ENCODE measurements around the gene ENTPD7. TPM values are rescaled to one million over a fixed set of nuclear protein-coding genes. Genes with fewer than 3 reads are reported as not detected.
A peak's percentile ranks its signal among the peaks of the same experiment; 100 is the strongest.

The ENTPD7 gene
- total RNA-seq, 4 donors from 2014 or later = 9.0 to 31.7 (median 16.5) TPM

GRCh38 chr10:99648717-99649116, 10.6 kb upstream of the ENTPD7 start:
- 0 to 4% methylated on average over 1 of the region's 1 CpG for WGBS, 2 donors
- no peak for TF ChIP-seq CTCF (IDR thresholded peaks at IDR 0.05)
- no peak for TF ChIP-seq POLR2A (IDR thresholded peaks at IDR 0.05)
- H3K27ac ChIP-seq = no peak overlapping the region
- no peak for DNase-seq
- no peaks in the 10 kb centered on the region for H3K27me3 ChIP-seq
- intact Hi-C loops (cut with DNase I) = no loop called here
- H3K36me3 ChIP-seq = no peaks in the 10 kb centered on the region
- H3K4me1 ChIP-seq = peaks cover 0 to 18% (median 5%) of the 10 kb centered on the region in 3 donors
- no peak overlapping the region for H3K4me3 ChIP-seq
- no peaks in the 10 kb centered on the region for H3K9me3 ChIP-seq

DNA sequence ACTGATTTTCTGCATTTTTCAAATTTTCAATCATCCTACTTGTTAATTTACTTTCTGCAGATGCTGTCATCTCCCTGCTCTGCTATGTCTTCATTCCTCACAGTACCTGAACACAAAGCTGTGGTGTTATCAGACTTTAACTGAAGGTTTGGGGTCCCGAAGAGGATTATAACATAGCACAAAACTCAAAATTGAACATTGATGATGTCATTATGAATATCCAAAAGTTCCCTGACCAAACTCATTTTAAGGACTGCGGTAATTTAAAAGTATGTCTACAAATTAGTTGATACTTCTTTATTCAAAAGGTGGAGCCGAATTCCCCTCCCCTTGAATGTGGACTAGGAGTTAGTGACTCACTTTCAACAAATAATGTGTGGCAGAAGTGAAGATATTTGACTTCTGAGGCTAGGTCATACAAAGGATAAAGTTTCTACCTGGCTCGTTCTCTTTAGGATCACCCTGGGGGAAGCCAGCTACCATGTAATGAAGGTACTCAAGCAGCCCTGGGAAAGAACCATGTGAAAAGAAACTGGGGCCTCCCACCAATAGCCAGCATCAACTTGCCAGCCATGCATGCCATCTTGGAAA, 6.4 kb upstream of the ENTPD7 start:
- Histone ChIP-seq H3K4me3 (no peak overlapping the region), H3K27ac (peak overlapping the region in 3 of 4 donors; percentile 82 to 94 (median 86))
- no peak for DNase-seq

GRCh38 chr10:99654390-99655175, 4.7 kb upstream of the ENTPD7 start:
- TF ChIP-seq CTCF (IDR thresholded peaks at IDR 0.05) = no peak
- TF ChIP-seq POLR2A (IDR thresholded peaks at IDR 0.05) = no peak
- Histone ChIP-seq H3K36me3 (no peaks in the 10 kb centered on the region), H3K4me3 (no peak overlapping the region), H3K27me3 (no peaks in the 10 kb centered on the region), H3K9me3 (no peaks in the 10 kb centered on the region), H3K27ac (peak overlapping the region; percentile 54 to 94 (median 84)), H3K4me1 (peaks cover 12 to 70% (median 21%) of the 10 kb centered on the region in 3 donors)
- no peak for DNase-seq
- 31 to 37% methylated on average over 9 of the region's 9 CpGs for WGBS, 2 donors
- intact Hi-C loops (cut with DNase I) = no loop called here

More for the DNA sequence above, 6.4 kb upstream of the ENTPD7 start:
- H3K4me1 ChIP-seq = peaks cover 7 to 58% (median 15%) of the 10 kb centered on the region in 3 donors
- H3K9me3 ChIP-seq = no peaks in the 10 kb centered on the region
- no peaks in the 10 kb centered on the region for H3K27me3 ChIP-seq
- TF ChIP-seq CTCF (IDR thresholded peaks at IDR 0.05) (no peak), POLR2A (IDR thresholded peaks at IDR 0.05) (no peak)
- no peaks in the 10 kb centered on the region for H3K36me3 ChIP-seq
- WGBS, 2 donors = 44 to 74% methylated on average over 4 of the region's 4 CpGs
- intact Hi-C loops (cut with DNase I) = no loop called here

GRCh38 chr10:99656199-99657064, 2.9 kb upstream of the ENTPD7 start:
- TF ChIP-seq CTCF (IDR thresholded peaks at IDR 0.05) (no peak), POLR2A (IDR thresholded peaks at IDR 0.05) (no peak)
- no peaks in the 10 kb centered on the region for H3K27me3 ChIP-seq
- no peak overlapping the region for H3K4me3 ChIP-seq
- intact Hi-C loops (cut with DNase I) = no loop called here
- peak overlapping the region; percentile 73 to 94 (median 84) for H3K27ac ChIP-seq
- DNase-seq = no peak
- no peaks in the 10 kb centered on the region for H3K36me3 ChIP-seq
- H3K4me1 ChIP-seq = peaks cover 12 to 89% (median 25%) of the 10 kb centered on the region in 3 donors
- WGBS, 2 donors = 0 to 6% methylated on average over 1 of the region's 1 CpG
- H3K9me3 ChIP-seq = no peaks in the 10 kb centered on the region
